Rectal smooth muscle tissue (tissue), 1 donor: ENCODE measurements around the gene NOP58.
A peak's percentile ranks its signal among the peaks of the same experiment; 100 is the strongest.
"Not testable (repeated sequence)": the region's sequence is repeated elsewhere in the genome, so short reads cannot be mapped to it uniquely, and the experiment has no call there.

Source experiments
- H3K27ac ChIP-seq: one replicate; pipeline ENCODE4 v1.7.0; 2013; ENCODE audit warnings: low read depth, low read length, inconsistent platforms
- H3K27me3 ChIP-seq: one replicate; pipeline ENCODE4 v1.7.0; 2013; ENCODE audit warnings: low read length; ENCODE audit not compliant: control insufficient read depth, insufficient read depth
- H3K36me3 ChIP-seq: one replicate; pipeline ENCODE4 v1.7.0; 2013; ENCODE audit warnings: low read length; ENCODE audit not compliant: control insufficient read depth, insufficient read depth
- H3K4me1 ChIP-seq: one replicate; pipeline ENCODE4 v1.7.0; 2013; ENCODE audit warnings: low read length; ENCODE audit not compliant: control insufficient read depth, insufficient read depth
- H3K4me3 ChIP-seq: one replicate; pipeline ENCODE4 v1.7.0; 2013; ENCODE audit warnings: low read length
- H3K9ac ChIP-seq: one replicate; pipeline ENCODE4 v1.7.0; 2013; ENCODE audit warnings: low read length

The NOP58 gene, protein sequence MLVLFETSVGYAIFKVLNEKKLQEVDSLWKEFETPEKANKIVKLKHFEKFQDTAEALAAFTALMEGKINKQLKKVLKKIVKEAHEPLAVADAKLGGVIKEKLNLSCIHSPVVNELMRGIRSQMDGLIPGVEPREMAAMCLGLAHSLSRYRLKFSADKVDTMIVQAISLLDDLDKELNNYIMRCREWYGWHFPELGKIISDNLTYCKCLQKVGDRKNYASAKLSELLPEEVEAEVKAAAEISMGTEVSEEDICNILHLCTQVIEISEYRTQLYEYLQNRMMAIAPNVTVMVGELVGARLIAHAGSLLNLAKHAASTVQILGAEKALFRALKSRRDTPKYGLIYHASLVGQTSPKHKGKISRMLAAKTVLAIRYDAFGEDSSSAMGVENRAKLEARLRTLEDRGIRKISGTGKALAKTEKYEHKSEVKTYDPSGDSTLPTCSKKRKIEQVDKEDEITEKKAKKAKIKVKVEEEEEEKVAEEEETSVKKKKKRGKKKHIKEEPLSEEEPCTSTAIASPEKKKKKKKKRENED

DNA sequence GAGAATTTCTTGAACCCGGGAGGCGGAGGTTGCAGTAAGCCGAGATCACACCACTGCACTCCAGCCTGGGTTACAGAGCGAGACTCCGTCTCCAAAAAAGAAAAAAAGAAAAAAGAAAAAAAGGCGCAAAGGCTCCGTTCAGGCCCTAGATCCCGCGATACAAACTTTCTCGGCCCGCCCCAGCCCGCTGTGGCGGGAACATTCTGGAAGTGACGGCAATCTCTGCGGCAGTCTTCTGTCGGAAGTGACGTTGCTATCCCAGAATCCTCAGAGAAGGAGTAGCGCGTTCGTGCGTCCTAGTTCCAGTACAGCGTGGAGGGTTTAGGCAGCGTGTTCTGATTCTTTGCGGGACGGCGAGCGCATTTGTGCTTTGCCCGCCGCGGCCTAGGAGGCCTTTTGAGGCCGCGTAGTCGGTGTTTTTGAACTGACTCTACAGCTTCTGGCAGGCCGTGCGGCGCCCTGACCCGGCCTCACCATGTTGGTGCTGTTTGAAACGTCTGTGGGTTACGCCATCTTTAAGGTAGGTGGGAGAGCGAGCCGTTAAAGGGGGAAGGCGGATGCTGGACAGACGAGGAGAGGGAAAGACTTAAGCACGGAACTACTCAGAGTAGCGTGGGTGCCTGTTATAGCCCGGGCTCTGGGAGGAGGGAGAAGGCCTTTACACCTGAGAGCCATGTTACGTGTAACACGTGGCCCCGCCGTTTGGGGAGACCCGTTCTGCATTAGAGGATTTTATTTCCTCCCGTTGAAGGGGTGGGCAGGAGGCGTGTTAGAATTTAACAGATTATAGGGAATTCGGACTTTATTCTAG lies at the start of gene NOP58:
TSS of gene NOP58 (plus strand) at position 297 of the 811 bp plus-strand sequence. CDS start at position 476, 179 bp downstream.
- peaks cover 9% of the 10 kb centered on the region for H3K4me1 ChIP-seq
- H3K9ac ChIP-seq = peak within 1 kb of the TSS; percentile 96
- H3K27me3 ChIP-seq = no peaks in the 10 kb centered on the region
- peak within 1 kb of the TSS; percentile 97 for H3K27ac ChIP-seq
- peak within 1 kb of the TSS; percentile 100 for H3K4me3 ChIP-seq
- peaks cover 2% of the 10 kb centered on the region for H3K36me3 ChIP-seq

DNA sequence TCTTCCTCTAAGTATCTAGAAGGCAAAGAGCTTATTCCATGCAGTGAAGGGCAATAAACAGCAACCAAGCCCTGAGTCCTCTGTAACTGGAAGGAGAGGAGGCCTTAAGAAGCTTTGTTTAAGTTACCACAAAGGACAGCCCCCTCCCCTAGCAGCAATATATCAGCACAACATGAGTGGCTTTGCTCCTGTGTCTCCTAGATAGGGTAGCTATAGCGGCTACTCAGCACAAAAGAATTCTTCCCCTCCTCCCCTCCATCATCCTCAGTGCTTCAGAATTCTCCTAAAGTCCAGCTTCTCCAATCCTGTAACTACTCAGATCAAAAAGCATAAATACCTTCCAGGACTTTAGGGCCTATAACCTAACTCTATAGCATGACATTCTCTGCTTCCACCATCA lies 43.7 kb upstream of the NOP58 start:
- Histone ChIP-seq H3K9ac (no peak overlapping the region), H3K27me3 (no peaks in the 10 kb centered on the region), H3K36me3 (peaks cover 2% of the 10 kb centered on the region), H3K4me1 (peaks cover 3% of the 10 kb centered on the region), H3K4me3 (no peak overlapping the region), H3K27ac (no peak overlapping the region)

DNA sequence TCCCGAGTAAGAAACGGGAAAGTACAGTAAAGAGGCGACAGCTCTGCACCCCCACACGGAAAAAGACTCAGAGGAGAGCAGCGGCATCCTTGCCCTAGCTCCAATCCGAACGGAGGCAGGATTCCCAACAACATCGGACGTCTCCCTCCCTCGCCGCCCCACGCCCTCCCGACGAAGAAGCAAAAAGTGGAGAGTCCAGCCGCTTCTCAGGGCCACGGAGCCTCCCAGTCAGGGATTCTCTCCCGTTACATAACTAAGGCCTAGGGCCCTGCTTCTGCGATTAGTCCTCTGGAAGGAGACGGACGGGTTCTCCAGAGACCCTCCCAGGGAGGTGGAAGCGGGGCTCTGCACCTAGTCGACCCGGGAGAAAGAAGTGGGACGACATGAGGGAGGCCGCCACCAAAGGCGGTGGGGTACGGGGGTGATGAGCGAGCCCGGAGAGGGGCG lies 27.8 kb upstream of the NOP58 start:
- Histone ChIP-seq H3K36me3 (peaks cover 4% of the 10 kb centered on the region), H3K27ac (peak overlapping the region; percentile 93), H3K27me3 (no peaks in the 10 kb centered on the region), H3K4me1 (peaks cover 7% of the 10 kb centered on the region), H3K9ac (peak overlapping the region; percentile 76), H3K4me3 (peak overlapping the region; percentile 87)

DNA sequence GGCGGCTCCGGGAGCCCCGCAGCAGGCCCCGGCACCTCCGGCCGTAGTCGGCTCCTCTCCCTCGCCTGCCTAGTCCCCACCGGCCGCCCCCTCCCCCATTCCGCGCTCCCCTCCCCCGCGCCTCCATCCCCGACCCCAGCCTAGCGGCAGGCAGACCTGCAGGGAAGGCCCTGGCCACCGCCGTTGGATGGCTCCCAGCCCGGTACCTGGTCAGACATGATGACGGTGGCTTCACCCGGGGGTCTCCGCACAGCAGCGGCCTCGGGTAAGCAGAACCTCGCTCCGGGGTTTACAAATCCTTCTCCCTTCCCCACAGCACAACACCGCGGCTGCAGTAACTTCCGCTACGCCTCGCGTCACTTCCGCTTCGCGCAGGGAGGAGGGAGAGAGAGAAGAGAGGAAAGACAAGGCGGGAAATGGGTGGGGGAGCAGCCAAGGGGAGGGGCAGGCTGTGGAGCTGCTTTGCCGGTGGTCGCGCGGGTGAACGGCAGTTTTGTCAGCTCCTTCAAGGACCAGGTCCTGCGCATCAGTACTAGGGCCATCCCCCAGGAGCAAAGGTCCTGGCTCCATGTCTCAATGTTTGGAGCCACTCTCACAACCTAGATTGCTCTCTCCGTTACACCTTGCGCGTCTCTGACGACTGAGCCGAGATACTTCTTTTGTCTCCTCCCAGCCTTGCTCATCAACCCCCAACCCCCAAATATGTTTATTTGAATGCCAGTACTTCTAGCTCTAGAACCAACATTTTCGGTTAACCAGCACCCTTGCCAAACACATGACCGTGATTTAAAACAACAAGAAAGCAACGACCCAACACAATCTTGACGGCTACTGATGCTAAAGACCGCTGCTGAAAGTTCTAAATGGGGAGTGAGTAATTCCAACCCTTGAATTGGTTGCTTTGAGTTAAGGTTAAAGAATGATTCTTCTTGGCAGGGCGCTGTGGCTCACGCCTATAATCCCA lies 27.0 kb upstream of the NOP58 start, which contains the start of gene SUMO1:
TSS of gene SUMO1 (minus strand) at position 364 of the 964 bp plus-strand sequence. CDS start at position 218, 146 bp downstream.
- Histone ChIP-seq H3K4me1 (peaks cover 7% of the 10 kb centered on the region), H3K9ac (peak within 1 kb of the TSS; percentile 84), H3K4me3 (peak within 1 kb of the TSS; percentile 87), H3K36me3 (no peaks in the 10 kb centered on the region), H3K27ac (peak within 1 kb of the TSS; percentile 93), H3K27me3 (no peaks in the 10 kb centered on the region)

DNA sequence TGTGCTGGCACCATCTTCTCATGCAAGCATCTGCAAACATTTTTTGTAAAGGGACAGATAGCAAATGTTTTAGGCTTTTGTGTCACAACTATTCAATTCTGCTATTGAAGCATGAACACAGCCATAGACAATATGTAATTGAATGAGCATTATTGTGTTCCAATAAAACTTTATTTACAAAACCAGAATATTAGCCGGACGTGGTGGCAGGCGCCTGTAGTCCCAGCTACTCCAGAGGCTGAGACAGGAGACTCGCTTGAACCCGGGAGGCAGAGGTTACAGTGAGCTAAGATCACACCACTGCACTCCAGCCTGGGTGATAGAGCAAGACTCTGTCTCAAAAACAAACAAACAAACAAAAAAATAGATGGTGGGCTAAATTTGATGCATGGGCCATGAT lies 17.9 kb upstream of the NOP58 start:
- not testable (repeated sequence) for H3K36me3 ChIP-seq, H3K9ac ChIP-seq, H3K27ac ChIP-seq, H3K27me3 ChIP-seq, H3K4me1 ChIP-seq, H3K4me3 ChIP-seq

DNA sequence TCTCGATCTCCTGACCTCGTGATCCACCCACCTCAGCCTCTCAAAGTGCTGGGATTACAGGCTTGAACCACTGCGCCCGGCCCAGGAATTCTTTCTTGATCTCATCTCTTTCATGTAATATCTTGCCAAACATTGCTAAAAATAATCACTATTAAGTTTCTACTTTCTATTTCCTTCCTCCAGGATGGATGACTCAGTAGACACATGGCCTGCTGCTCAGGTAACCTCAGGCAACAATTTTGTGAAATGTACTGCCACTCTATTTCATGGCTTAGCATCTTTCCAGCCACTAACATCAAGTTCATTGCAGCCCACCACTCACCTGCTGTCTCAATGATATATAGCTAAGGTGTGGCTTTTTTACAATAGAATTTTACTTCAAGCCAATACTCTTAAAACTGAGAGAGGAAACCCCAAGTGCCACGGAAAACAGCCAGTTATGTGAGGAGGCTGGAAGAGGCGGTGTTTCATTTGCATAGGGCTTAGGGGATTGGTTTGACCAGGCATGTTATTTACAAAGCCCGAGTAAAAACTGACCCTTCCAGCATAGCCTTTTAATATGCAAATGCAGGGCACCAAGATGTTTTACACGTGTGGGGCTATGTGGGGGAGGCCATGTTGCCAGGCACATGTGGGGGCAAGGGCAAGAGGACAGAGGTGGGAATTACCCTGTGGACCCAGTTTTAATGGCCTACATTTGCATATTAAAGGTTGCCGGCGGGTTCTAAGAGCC lies 15.9 kb upstream of the NOP58 start:
- Histone ChIP-seq H3K27ac (no peak overlapping the region), H3K4me3 (no peak overlapping the region), H3K9ac (no peak overlapping the region), H3K27me3 (no peaks in the 10 kb centered on the region), H3K4me1 (no peaks in the 10 kb centered on the region), H3K36me3 (no peaks in the 10 kb centered on the region)

DNA sequence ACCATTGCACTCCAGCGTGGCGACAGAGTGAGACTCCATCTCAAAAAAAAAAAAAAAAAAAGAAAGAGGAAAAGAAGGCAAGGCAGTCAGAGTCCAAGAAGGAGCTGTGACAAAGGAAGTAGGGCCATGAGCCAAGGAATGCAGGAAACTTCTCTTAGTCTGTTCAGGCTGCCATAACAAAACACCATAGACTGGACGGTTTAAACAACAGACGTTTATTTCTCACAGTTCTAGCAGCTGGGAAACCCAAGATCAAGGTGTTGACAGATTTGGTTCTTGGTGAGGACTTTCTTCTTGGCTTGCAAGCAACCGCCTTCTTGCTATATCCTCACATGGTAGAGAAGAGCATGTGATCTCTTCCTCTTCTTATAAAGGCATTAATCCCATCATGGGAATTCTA lies 14.1 kb upstream of the NOP58 start:
- Histone ChIP-seq H3K27me3 (no peaks in the 10 kb centered on the region), H3K4me3 (no peak overlapping the region), H3K9ac (no peak overlapping the region), H3K27ac (no peak overlapping the region), H3K4me1 (no peaks in the 10 kb centered on the region), H3K36me3 (no peaks in the 10 kb centered on the region)

DNA sequence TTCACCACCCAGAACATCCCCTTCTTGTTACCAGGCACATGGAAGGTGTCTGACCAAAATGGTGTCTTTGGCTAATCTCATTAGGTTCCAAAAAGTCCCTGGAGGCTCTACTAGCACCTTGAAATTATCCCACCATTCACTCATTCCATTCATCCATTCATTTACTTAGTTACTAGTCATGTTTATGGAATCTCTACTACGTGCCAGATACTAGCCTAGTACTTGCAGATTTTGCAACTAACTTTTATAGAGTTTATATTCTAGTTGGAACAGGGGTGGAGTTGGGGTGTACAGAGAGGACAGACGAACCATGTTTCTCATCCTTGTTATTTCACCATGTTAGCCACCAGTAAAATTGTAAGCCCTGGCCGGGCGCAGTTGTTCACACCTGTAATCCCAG lies 4.0 kb upstream of the NOP58 start:
- H3K27ac ChIP-seq = no peak overlapping the region
- H3K9ac ChIP-seq = no peak overlapping the region
- H3K4me1 ChIP-seq = peaks cover 3% of the 10 kb centered on the region
- peaks cover 2% of the 10 kb centered on the region for H3K36me3 ChIP-seq
- no peak overlapping the region for H3K4me3 ChIP-seq
- H3K27me3 ChIP-seq = no peaks in the 10 kb centered on the region

DNA sequence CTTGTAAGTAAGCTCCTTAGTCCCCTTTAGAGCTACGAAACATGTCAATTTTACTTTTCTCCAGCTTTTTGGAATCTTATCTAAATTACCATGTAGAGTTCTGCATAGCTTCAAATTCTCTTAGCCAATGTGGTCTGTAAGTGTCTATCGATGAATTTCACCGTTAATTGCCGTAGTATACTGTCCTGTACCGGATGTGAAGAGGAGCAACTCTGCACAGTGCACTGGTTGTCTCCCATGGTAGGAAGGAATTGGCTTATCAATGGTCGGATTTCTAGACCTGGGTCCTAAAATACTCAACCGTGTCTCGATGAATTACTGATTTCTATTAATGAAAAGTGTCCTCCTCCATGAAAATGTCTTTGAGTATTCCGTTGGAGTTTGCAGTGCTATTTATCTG lies 1.9 kb downstream of the NOP58 start:
- H3K27ac ChIP-seq = no peak overlapping the region
- H3K4me1 ChIP-seq = peaks cover 9% of the 10 kb centered on the region
- H3K4me3 ChIP-seq = peak overlapping the region; percentile 100
- no peaks in the 10 kb centered on the region for H3K27me3 ChIP-seq
- H3K36me3 ChIP-seq = peaks cover 2% of the 10 kb centered on the region
- no peak overlapping the region for H3K9ac ChIP-seq

DNA sequence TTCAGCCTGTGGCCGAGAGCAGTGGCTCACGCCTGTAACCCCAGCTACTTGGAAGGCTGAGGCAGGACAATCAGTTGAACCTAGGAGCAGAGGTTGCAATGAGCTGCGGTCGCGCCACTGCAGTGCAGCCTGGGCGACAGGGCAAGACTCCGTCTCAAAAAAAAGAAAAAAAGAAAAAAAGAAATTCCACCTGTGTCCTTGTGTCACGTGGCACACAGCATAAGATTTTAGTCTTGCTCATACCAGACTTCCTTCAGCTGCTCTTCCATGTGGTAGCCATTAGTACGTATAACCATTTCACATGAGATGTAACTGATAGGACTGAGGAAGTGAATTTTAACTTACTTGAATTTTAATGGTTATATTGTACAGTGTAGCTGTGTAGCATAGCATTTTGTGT lies 4.0 kb downstream of the NOP58 start:
- Histone ChIP-seq H3K36me3 (peaks cover 2% of the 10 kb centered on the region), H3K27ac (no peak overlapping the region)

DNA sequence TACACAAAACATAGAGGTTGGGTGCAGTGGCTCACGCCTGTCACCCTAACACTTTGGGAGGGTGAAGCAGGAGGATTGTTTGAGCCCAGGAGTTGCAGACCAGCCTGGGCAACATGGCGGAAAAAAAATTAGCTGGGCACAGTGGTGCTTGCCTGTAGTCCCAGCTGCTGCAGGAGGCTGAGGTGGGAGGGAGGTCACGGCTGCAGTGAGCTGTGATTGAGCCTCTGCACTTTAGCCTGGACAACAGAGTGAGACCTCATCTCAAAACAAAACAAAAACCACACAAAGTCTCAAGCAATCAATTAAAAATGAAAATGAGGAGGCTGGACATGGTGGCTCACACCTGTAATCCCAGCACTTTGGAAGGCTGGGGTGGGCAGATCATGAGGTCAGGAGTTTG lies 4.9 kb downstream of the NOP58 start:
- H3K27me3 ChIP-seq = no peaks in the 10 kb centered on the region
- H3K9ac ChIP-seq = no peak overlapping the region
- no peak overlapping the region for H3K27ac ChIP-seq
- peaks cover 9% of the 10 kb centered on the region for H3K4me1 ChIP-seq
- H3K4me3 ChIP-seq = no peak overlapping the region
- peaks cover 2% of the 10 kb centered on the region for H3K36me3 ChIP-seq

More for the DNA sequence above, 4.0 kb downstream of the NOP58 start:
- no peaks in the 10 kb centered on the region for H3K27me3 ChIP-seq
- H3K4me1 ChIP-seq = peaks cover 9% of the 10 kb centered on the region
- no peak overlapping the region for H3K4me3 ChIP-seq
- no peak overlapping the region for H3K9ac ChIP-seq
